Measurements from ENCODE around the gene PNPLA3.

PNPLA3 gene

DNA sequence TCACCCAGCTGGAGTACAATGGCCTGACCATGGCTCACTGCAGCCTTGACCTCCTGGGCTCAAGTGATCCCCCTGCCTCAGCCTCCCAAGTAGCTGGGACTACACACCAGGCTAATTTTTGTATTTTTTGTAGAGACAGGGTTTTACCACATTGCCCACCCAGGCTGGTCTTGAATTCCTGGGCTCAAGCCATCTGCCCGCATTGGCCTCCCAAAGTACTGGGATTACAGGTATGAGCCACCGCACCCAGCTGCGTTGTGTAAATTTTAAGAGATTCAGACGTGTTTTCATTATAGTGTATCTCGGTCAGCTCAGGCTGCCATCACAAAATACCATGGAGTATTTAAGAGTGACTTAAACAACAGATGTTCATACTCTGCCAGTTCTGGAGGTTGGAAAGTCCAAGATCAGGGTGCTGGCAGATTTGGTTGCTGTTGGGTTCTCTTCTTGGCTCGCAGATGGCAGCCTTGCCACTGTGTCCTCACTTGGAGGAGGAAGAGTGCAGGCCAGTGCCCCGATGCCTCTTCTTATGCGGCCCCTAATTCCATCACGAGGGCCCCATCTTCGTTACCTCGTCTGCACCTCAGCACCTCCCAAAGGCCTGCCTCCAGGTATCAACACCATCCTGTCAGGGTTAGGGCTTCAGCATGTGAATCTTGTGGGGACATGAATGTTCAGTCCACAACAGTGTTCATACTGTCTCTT, 67.9 kb downstream of the PNPLA3 start:
- FAIRE-seq (no peak), DNase-seq (ENCODE audit: low spot score) (no peak)

DNA sequence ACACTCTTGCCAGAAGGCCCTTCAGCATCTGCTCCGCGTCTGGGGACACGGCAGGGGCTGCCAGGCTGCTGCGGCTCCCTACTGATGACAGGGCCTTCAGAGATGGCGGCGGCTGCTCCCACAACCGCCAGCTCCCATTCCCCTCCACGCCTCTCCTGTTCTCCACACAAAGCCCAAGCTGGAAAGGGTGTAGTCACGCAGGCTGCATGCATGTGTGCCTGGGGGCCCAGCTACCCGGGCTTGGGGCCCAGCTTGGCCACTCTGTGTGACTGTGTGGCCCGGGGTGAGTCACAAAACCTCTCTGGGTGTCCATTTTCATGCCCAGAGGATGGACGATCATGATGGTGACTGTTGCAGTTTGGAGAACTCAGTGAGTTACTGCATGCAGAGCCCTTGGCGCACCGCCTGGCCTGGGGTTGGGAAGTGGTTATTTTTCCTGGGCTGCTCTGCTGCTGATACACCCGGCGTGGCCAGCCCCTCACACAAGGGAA, 68.8 kb downstream of the PNPLA3 start:
- FAIRE-seq (no peak), DNase-seq (ENCODE audit: low spot score) (no peak)

DNA sequence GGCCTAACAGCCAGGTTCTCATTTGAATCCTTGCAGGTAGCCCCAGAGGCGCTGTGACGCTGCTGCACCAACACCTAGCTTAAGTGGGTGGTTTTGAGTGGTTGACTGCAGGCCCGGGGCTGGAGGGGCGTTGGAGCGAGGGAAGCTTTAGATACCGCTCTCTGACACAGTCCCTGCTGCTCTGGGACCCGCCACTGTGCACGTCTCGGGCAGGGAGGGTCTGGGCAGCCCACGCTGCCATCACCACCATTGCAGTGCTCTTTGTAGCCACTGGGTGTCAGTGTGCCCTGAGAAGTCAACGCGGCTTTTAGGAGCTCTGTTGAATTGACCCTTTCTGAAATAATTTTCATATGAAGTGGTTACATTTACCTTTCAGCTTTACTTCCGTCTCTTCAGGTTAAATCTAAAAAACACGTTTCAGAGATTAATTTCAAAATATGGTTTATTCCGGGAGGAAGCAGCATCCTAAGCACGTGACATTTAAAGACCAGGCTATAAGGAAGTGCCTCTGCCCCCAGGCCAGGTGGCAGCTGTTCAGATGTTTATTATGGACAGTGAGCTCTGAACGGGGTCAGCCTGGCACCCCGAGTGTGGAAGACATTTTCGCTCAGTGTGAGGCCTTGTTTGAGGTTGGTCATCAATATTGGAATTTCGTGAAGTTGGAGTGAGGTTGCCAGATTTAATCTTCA, 69.6 kb downstream of the PNPLA3 start:
- FAIRE-seq (no peak), DNase-seq (ENCODE audit: low spot score) (peak; percentile 14)

DNA sequence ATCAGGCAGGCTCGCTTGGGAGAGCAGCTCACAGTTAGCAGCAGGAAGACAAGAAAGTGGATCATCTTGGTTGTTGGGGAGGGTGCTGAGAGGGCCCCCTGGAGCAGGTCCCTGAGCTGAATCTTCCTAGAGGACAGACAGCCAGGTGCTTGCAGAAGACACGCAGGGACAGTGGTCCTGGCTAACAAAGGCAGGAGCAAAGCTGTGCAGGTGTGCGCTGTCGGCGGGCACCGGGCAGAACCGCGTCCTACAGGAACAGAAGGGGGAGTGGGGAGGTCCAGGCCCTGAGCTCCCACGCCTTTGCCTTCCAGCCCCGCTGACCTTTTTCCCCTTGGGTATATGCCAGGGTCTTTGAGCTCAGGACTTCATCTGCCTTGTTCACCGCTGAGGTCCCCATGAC, 70.4 kb downstream of the PNPLA3 start:
- DNase-seq (ENCODE audit: low spot score) (no peak), FAIRE-seq (no peak)

DNA sequence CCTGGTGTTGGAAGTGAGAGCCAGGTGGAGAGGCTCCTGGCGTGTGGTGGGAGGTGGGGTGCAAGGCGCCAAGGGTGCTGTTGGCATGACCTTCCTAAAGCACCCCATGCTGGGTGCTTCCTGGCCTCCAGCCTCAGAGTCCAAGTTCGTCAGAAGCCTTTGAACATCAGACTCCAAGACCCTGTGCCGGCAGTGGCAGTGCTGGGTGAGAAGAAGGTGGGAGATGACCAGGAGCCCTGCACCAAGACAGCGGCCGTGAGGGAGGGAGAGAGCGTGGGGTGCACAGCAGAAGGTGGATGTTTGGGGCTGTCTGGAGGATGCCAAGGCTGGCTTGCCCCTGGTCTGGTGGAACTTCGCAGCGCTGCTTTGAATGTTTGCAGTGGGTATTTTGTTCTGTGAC, 70.8 kb downstream of the PNPLA3 start:
- DNase-seq (ENCODE audit: low spot score) (no peak), FAIRE-seq (no peak)

DNA sequence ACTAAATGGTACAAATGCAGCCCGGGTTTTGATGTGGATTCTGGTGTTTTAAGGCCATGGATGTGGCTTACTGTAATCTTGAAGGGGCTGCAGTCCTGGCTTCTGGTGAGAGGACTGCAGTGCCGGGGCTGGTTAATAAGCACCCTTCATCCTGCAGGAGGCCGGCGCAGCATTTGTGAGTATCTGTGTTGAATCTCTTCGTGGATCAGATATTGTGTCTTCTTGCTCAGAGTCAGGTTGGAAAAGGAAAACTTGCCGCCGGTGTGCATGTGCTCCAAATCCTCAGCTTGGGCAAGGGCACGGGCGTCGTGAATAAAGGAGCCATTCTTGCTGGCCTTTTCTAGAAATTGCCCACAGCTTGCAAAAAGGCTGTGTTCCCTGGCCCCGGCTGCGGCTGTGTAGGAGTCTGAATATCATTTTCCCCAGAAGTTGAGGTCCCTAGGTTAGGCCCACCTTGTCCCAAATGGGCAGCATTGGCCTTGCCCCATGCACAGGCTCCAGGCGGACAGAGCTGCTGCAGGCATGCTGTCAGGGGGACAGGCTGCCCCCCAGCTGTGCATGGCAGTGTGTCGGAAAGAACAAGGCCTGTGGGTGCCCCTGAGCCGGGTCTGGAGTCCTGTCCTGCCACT, 71.6 kb downstream of the PNPLA3 start:
- DNase-seq (ENCODE audit: low spot score) (no peak), FAIRE-seq (no peak)

DNA sequence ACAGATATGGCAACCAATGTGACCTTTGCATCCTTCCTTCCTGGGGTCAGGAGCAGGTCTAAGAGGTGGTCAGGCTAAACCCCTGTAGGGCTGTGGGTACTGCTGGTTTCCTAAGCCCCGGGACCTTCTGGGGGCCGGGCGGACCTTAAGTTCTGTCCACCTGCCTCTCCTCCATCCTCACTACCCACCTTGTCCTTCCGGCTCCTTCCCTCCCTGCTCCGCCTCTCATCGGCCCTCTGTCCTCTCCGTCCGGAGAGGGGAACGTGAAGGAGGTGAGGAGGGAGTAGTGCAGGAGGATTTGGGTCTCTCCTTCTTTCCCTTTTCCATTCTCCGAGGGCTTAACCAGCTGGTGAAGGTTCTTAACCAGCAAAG, 72.2 kb downstream of the PNPLA3 start:
- FAIRE-seq, result no peak
- DNase-seq (ENCODE audit: low spot score), result no peak

DNA sequence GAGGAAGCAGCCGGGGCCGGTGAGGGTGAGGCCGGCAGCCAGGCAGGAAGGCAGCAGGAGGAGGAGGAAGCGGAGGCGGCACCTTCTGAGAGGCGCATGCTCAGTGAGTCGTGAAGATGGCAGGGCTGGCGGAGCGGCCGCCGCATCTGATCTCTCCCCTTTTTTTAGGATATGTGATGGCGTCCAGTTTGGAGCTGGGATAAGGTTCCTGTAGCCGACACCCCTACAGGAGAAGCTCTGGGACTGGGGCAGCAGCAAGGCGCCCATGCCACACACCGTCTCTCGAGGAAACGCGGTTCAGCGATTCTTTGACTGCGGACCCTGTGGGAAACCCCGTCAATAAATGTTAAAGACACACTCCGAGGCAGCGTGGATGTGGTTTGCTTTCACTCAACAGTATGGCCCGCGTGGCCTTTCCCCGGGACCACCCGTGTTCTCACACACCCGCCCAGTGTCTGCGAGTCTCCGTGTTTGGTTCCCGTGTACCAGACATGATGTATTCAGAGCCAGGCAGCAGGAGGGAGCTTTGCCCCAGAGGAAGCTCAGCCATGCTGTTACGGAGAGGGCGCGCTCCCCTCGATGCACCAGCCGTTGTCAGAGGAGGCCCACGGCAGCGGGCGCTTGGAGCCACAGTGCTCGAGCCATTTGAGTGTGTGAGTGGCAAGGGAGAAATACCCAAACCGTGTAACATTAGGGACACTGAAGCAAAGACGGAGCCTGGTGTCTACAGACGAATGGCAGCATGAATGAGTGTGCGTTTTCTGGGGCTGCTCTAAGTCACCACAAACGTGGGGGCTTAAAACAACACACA, 72.8 kb downstream of the PNPLA3 start:
- FAIRE-seq (no peak), DNase-seq (ENCODE audit: low spot score) (no peak)

DNA sequence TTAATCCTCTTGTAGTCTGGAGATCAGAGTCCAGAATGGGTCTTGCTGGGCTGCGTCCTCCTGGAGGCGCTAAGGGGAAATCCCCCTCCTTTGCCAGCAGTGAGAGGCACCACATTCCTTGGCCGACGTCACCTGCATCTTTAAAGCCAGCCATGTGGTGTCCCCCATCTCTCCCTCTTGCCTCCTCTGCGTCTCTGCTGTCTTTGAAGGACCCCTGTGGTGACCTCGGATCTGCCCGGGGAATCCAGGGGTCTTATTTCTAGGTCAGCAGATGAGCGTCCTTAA, 73.3 kb downstream of the PNPLA3 start:
- FAIRE-seq (no peak), DNase-seq (ENCODE audit: low spot score) (no peak)

All from RCC 7860 (cell line).